NCI-H146 treated with DMSO at 0.1 percent for 48 hours (cell line): ENCODE results near the gene LHFPL6.

Experiments
- DNase-seq: peaks from one replicate; lab custom pipeline; 2025; ENCODE audit not compliant: unreplicated experiment; lab: John Stamatoyannopoulos, UW

The LHFPL6 gene

GRCh38 chr13:39318161-39318560 lies 284.8 kb downstream of the LHFPL6 start:
- no peak for DNase-seq

GRCh38 chr13:39317291-39317690 lies 285.7 kb downstream of the LHFPL6 start:
- no peak for DNase-seq

DNA sequence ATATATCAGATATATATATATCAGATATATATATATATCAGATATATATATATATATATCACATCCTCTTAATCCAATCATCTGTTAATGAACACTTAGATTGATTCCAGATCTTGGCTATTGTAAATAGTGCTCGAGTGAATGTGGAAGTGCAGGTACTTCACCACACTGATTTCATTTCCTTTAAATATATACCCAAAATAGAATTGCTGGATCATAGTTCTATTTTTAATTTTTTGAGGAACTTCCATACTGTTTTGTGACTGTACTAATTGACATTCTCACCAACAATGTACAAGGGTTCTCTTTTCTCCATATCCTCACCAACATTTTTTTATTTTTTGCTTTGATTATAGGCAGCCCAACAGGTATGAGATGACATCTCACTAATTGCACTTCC lies 287.2 kb downstream of the LHFPL6 start:
- DNase-seq, result no peak

DNA sequence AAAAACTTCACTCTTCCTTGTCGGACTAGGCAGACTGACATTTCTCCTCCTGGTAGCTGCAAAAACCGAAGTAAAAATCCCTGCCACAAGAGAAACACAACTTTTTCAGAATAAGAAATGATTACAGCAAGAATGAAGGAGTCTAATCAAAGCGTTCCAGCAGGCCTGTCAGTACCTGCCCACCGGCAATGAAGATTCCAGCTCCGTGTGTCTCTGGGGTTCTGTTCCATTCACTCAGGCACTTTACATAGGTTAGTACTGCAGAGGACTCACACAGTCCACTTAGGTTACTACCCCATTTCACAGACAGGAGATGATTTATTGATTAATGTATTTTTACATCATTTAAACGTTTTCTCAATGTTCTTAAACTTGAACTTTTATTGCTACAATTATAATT lies 289.3 kb downstream of the LHFPL6 start:
- DNase-seq, result no peak

- DNase-seq, result no peak
Measured at GRCh38 chr13:39312596-39312995, 290.4 kb downstream of the LHFPL6 start.

DNA sequence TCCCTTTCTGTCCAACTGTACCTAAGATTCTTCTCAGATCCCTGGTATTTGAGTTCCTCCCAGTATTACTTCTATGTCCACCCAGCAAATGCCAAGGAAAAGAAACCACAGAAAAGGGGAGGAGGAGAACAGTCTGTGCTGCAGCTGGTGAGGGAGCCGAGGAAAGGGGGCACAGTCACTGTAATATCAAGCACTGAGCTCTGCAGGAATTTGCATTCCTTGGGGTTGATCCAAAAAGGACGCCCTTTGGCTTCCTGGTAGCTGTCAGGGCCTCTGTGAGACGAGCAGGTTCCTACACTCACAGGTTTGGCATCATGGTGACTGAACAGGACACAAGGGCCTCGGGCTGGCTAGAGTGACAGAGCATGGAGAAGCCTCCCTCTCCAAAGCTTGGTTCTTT lies 291.4 kb downstream of the LHFPL6 start:
- DNase-seq, result no peak

DNA sequence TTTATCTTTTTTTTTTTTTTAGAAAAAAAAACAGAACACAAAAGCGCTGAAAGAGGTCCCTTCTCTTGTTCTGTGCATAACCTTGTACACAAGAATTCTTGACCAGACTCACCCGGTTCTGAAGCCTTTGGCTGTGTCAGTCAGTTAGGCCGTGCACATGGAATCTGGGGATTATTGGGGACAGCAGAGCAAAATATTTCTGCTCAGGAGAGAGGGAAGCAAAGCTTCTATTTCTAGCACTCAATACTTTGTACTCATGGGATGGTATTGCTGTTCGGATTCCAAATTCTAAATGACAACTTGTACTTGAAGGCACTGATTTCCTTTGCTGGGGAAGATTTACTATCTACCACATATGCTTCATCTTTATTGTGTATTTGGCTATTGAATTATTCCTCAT lies 292.0 kb downstream of the LHFPL6 start:
- DNase-seq, result no peak

DNA sequence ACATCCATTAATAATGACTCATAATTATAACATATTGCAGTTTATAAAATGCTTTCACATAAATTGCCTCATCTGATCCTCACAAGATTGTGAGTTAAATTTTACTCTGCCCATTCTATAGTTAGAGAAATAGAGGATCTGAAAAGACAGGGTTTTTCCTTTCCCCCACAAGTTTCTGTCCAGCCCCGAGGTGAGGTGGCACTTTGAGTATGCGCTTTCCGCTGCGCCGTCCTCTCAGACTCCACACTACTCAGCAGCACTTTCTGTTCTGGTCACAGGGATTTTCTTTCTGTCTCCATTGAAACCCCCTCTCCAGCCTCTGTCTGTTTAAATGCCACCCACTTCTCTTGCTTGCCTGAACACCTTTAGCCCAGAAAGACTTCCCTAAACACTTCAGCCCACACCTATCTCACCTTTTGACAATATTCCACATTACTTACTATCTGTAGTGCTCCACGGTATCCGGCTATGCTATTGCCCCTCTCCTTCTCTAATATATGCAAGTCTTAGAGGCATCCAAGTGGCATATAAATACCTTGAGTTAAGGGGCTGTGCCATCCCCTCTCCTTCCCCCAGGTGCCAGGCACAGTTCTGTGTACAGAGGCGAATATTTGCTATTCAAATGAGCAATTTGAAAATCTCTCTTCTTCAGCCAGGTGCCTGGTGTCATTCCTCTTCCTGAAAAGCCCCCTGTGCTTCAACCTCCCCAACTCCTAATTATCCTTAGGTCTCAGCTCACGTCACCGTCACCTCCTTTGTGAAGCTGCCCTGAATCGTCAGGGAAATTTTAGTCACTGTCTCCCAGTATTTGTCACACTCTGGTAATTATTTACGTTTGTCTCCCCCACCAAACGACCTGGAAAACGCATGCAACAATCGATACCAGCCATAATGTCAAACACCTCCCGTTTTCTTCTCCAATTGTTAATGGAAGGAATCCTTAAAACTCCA lies 296.1 kb downstream of the LHFPL6 start:
- DNase-seq, result peak; percentile 52

- DNase-seq, result no peak
Measured at GRCh38 chr13:39302820-39303219, 300.2 kb downstream of the LHFPL6 start.

GRCh38 chr13:39298951-39299350 lies 304.0 kb downstream of the LHFPL6 start:
- DNase-seq, result no peak

- no peak for DNase-seq
Measured at GRCh38 chr13:39297664-39298171, 305.3 kb downstream of the LHFPL6 start.

GRCh38 chr13:39297023-39297422 lies 306.0 kb downstream of the LHFPL6 start:
- DNase-seq, result no peak

DNA sequence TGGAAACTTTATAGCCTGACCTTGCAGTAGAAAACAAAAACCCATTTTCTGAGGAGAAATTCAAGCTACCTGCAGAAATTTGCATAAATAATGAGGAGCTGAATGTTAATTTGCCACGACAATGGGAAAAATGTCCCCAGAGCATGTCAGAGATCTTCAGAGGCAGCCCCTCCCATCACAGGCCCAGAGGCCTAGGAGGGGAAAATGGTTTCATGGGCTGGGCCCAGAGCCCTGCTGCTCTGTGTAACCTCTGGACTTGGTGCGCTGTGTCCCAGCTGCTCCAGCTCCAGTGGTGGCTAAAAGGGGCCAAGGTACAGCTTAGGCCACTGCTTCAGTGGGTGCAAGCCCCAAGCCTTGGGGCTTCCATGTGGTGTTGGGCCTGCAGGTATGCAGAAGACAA lies 306.8 kb downstream of the LHFPL6 start:
- no peak for DNase-seq
